ENCODE data around the gene CTCFL.

CTCFL gene

DNA sequence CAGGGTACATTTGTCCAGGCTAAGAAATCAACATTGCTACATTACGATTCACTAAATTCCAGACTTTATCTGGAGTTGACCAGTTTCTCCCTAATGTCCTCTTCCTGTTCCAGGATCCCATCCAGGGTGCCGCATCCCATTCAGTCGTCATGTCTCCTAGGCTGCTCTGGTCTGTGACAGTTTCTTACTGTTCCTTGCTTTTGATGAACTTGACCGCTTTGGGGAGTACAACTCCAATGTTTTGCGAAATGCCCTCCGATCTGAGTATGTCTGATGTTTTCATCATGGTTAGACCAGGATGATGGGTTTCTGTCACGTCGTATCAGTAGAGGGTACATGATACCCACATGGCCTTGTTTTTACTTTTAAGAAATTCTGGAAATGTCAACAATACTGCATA is 62.2 kb downstream of the CTCFL start:
- DNase-seq = no peak

DNA sequence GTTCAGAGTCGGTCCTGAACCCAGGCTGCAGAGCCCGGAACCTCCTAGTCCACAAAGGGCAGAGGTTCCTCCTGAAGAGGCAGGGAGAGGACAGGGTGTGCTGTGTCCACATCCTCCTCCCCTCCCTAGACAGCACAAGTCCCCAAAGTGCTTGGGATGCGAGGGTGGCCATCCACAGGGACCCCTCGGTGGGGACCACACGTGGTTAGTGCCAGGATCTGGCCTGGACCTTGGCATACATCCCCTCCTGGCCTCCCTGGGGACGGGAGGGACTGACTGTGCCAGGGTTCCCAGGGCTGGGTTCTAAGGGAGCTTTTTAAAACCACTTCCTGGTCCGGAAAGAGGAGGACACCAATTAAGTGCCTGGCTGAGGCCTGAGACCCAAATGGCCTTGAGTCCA is 63.2 kb downstream of the CTCFL start:
- no peak for DNase-seq

DNA sequence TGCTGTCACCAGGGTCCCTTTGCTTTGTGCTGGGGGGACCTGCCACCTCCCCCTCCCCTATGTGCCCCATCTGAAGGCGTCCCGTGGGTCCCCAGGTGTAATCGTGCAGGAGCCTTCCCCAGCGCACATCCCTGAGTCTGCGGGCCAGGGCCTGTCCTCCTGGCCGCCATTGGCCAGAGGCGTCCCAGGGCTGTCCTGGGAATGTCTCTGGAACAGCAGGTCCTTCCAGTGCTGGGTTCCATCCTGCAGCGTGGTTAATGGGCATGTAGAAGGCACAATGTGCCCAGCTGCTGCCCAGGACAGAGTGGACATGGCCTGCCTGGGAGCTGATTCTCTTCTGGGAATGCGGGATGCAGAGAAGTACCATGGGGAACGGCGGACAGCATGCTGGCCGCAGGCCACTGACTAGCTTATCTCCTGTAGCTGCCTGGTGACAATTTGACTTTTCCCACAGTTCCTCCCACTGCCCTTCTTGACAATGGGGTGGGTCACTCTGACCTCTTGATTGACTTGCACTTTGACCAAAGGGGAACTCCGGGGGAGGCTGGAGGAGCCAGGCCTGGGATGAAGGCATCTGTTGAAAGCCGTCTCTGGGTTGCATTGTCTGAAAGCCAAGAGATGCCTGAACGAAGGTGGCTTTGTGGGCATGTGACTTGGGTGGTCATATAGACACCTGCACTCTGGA is 64.0 kb downstream of the CTCFL start:
- no peak for DNase-seq

DNA sequence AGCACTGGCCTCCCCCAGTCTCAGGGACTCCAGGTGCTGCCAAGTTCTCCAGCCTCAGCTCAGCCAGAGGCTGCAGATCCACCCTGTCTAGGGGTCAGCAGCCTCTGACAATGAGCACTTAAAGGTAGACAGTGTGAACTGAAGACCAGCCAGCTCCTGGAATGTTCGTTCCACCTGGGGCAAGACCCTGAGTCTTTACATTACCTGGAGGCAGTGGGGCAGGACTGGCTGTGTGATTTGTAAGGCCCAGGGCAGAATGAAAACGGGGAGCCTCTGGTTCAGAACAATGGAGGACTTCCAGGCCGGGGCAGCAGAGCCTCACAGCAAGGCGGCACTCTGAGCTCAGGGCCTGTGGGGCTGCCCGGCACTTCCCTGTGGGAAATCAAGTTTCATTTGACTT is 65.0 kb downstream of the CTCFL start:
- no peak for DNase-seq

DNA sequence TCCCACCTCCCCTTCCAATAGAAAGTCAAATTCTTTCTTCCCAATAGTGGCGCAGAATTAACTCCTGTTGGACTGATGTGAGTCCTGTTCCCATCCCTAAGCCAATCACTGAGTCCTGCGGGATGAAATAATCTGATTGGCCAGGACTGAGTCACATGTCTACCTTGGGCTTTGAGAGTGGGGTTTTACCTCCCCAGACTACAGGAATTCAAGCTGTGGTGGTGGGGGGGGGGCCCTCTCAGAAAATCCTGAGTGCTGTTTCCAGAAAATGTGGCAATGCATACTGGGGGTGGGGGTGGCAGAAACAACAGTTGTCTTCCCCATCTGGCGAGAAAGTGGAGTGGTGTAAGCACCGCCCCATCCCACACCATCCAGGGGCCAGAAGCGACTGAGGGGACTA is 65.7 kb downstream of the CTCFL start:
- no peak for DNase-seq

DNA sequence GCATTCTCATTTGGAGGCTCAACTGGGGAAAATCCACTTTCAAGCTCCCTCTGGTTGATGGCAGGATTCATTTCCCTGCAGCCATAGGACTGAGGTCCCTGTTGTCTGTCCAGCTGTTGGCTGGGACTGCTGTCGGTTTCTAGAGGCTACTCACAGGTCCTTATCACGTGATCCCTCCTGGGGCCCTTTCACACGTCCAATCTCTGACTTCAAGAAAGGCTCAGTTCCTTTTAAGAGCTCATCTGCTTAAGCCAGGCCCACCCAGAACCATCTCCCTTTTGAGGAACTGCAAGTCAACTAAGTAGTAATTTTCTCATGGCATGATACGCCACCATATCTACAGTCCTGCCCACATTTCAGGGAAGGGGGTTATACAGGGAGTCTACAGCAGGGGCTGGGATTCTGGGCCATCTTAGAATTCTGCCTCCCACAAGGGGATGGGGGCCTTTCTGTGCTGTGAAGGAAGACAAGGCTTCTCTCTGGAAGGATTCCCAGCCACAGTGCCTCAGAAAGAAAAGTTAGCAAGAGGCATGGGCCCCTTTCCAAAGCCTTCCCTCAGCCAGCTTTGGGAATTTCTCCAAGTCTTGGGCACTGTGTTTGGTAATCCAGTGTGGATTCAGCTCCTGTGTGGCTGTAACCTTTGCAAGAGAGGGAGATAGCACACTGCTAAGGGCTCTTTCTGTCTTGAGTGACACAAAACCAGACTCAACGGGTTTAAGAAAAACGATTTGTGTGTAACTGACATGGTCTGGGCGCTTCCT is 66.4 kb downstream of the CTCFL start:
- no peak for DNase-seq

DNA sequence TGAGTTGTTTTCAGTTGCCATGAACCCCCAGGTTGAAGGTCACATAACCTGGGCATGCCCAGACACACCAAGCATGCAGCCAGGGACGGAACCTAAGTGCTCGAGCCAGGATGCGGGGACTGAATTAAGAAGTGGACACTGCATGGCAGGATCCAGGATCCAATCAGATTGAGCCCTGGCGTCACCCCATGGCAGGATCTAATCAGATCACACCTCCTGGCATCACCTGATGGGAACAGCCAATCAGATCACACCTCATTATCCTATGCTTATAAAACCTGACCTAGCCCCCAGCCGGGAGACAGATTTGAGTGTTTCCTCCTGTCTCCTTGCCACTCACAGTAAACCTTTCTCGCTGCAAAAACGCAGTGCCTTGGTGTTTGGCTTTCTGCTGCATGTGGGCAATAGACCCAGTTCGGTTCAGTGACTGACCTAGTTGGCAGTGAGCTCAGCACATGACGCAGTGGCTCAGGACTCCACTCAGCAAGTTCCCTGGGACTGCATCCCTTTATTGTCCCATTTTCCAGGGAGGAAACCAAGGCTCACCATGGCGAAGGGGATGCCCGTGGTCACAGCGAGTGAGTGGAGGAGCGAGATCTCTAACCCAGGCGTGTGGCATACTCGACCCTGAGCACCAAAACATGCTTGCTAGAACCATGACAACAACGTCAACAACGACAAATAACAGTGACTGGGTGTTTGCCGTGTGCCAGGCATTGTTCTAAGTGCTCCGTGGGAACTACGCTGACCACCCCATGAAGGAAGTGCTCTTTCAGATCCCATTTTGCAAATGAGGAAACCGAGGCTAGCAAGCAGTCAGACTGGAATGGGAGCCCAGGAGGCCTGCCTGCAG is 67.5 kb downstream of the CTCFL start:
- no peak for DNase-seq

DNA sequence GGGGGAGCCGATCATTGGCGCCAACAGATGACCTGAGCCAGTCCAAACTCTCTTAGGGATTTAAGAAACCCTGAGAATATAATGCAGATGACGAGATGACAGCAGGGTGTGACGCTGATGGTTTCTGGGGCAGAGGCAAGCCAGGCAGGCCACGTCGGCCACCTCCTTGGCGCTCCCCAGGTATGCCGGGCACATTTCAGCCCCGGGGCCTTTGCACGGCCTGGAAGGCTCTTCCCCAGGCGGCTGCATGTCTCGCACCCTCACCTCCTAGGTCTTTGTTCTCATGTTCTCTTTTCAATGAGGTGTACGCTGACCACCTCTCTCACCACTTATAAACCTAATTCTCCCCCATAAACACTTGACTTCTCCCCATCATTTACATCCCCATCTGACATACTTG is 68.8 kb downstream of the CTCFL start:
- DNase-seq = no peak

DNA sequence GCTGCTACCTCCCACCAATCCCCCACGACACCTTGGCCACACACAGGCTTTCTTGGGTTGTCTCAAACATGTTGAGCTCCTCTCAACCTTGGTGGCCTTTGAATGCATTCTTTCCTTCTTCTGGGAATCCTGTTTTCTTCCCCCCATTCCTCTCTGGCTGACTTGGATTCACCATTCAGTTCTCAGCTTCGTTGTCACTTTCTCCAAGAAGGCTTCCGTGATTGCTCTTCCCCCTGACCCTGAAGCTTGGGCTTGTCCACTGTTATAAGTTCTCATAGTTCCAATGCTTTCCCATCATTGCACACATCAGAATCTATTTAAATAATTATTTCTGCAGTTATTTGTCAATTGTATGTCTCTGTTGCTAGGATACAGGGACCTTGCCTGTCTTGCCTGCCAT is 69.6 kb downstream of the CTCFL start:
- DNase-seq = no peak

DNA sequence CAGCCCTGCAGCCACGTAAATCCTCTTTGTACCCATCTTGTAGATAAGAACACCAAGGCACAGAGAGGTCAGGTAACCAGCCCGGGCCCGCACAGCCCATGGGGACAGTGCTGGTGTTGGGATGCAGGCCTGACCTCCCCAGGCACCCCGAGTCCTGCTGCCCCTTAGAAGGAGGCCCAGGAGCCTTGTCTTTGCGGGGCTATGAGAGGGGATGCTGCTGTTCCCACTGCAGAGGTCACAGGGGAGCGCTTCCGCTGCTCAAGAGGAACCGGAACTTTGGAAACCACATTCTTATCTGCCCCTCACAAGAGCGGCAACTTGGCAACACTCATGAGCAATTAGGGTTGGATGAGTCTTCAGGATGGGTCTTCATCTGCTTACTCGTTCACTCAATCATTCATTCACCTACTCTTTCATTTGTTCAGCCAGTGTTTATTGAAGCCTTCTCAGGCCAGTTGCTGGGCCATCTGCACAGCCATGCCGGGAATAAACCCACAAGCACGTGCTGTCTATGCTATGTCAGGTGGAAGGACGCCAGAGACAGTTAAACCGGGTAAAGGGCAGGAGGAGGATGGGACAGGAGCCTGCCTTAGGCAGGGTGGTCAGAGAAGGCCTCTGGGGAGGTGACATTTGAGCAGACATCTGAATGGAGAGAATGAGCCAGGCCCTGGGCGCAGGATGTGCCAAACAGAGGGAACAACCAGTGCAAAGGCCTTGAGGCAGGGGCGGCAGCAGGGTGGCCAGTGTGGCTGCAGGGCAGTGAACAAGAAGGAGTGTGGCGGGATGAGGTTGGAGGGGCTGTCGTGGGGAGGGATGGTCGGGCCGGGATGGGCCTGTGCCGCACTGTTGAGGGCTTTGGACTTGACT is 72.9 kb downstream of the CTCFL start:
- DNase-seq = peak; percentile 19

DNA sequence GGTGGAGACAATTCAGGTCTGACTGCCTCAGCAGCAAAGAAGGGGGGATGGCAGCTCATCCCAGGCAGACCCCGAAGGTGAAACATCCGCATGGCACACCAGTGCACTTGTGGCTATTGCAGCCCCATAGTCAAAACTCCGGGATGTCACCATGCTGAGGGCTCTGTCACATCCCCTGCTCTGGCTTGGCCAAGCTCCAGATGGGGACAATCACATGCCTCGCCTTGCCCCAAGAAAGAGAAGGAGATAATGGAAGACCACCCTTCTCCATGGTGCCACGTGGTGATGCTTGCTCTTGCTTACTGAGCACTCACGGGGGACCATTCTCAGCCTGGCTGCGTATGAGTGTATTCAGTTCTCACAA is 73.5 kb downstream of the CTCFL start:
- DNase-seq = no peak

DNA sequence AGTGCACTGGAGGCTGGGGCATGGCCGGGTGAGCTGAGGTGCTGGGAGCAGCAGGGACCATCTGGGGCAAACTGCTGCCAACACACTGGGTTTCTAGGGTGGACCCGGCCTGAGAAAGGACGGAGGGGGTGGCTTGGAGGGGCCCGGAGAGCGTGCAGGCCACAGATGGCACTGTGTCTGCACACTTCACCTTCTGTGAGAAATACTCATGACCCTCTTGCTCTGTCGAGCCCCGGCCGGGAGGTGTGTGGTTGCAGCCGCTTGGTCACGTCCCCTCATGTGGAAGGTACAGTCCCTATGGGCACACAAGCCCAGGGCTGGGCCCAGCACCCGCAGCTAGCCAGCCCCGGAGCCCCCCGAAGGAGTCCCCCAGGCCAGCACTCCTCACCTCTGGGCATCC is 74.0 kb downstream of the CTCFL start:
- no peak for DNase-seq

DNA sequence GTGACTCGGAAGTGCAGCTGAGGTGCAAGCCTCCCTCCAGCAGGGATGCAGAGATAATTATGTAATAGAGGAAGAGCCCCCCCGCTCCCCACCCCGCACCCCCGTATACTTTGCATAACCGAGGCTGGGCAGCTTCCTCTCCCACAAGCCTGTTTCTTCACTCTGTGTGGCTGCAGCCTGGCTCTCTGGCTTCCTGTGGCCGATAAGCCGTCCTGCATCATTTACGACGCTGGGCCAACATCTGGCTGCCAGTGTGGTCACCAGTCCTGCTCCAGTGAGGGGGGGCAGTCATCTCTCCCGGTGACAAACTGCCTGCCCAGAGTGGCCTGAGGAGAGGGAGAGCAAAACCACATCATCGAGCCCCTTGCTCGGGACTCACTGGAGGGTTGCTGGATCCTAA is 74.5 kb downstream of the CTCFL start:
- no peak for DNase-seq

DNA sequence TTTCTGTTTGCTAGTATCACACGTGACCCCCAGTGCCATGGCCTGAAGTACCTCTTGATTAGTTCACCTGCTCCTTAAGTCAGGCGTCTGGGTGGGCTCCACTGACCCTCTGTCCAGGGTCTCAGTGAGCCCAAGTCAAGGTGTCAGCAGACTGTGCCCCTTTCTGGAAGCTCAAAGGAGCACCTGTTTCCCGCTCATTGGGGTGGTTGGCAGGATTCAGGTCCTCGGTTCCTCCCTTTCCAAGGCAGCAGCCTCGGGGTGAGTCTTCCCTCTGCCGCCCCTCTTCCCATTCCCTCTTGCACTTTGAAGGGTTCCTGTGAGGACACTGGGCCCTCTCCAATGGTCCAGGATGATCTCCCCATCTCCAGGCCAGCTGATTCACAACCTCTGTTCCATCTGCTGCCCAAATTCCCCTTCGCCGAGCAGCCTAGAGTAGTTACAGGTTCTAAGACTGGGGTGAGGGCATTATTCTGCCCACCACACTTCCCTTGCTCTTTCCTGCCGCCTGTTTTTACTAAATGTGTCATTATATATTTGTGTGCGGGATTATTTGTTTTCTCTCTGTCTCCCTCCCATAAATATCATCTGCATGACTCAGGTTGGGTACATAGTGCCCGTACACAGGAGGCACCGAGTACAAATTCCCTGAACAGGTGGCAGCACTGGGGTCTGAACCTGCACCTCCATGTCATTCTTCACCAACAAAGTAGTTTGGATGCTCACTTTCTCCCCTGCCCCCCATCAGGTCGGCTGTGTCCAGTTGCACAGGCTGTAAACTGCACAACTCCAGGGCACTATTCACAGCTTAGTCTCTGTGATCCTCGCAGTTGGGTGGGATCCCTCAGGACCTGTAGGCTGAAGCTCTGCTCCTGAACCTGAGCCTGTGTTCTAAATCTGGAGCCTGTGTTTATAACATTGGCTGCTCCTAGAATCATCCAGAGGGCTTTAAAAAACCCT is 75.3 kb downstream of the CTCFL start:
- no peak for DNase-seq

DNA sequence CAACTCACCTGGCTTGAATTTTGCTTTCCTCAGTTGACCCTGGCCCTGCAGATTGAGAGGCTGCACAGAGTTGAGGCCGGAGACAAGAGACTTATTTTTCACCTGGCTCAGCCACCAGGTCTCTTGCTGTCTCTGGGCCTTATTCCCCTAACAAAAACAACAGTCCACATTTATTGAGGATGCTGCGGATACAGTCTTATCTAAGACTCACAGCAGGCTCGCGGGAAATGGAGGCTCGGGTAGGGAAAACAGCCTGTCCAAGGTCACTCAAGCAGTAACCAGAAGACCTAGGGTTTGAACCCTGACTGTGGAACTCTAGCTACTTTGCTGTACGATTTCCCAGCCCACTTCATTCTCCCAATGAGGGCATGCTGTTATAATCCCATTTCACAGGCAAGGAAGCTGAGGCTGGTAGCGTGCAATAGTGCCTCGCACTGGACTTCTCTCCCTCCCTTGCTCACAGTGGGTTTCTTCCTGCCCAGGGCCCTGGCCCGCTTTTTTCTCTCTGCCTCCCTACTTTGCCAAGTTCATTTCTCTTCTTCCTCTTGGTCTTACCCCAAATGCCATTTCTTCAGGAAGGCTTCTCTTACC is 76.1 kb downstream of the CTCFL start:
- DNase-seq = no peak

Measured in activated CD4-positive, alpha-beta T cell treated with anti-CD3 and anti-CD28 coated beads, Interleukin-10, Interleukin-2, amounts not matched to agents 100 ng/mL and 50 ng/mL, durations not matched to agents 16 hours and 8 hours (primary cell).